GM12865 (cell line): ENCODE data around the gene PTPN13.

Source experiments
- DNase-seq: peaks from one replicate; pipeline ENCODE4 v3.0.0; 2010; ENCODE audit warnings: low read depth
- H3K4me3 ChIP-seq: 2 replicates; pipeline ENCODE4 v1.5.1; 2011; ENCODE audit warnings: mild to moderate bottlenecking, low read depth, low read length, control low read depth
- CTCF ChIP-seq: IDR thresholded peaks from 2 replicates; pipeline ENCODE4 v1.5.1; 2011; ENCODE audit warnings: low read length, control low read depth, low read depth, inconsistent platforms; ENCODE audit not compliant: insufficient read depth; ENCODE audit errors: missing control alignments

The PTPN13 gene

GRCh38 chr4:86825511-86825910 lies 231.4 kb downstream of the PTPN13 start:
- TF ChIP-seq CTCF: no peak
- no peak for DNase-seq
- H3K4me3 ChIP-seq: no peak overlapping the region

- H3K4me3 ChIP-seq: no peak overlapping the region
Measured at GRCh38 chr4:86831262-86832130, 237.4 kb downstream of the PTPN13 start.

GRCh38 chr4:86833615-86834014 lies 239.5 kb downstream of the PTPN13 start:
- H3K4me3 ChIP-seq: no peak overlapping the region
- no peak for TF ChIP-seq CTCF
- no peak for DNase-seq

More at GRCh38 chr4:86831262-86832130, 237.4 kb downstream of the PTPN13 start:
- no peak for TF ChIP-seq CTCF
- DNase-seq: no peak

- TF ChIP-seq CTCF: no peak
- no peak overlapping the region for H3K4me3 ChIP-seq
- no peak for DNase-seq
Measured at GRCh38 chr4:86834901-86835300, 240.8 kb downstream of the PTPN13 start.

GRCh38 chr4:86835677-86836076 lies 241.6 kb downstream of the PTPN13 start:
- TF ChIP-seq CTCF: no peak

GRCh38 chr4:86837691-86838503 lies 243.8 kb downstream of the PTPN13 start:
- H3K4me3 ChIP-seq: no peak overlapping the region
- TF ChIP-seq CTCF: no peak
- DNase-seq: no peak

More at GRCh38 chr4:86835677-86836076, 241.6 kb downstream of the PTPN13 start:
- no peak for DNase-seq
- no peak overlapping the region for H3K4me3 ChIP-seq
